ENCODE measurements around the gene TMEM182.

- TF ChIP-seq CTCF (IDR thresholded peaks at IDR 0.05; ENCODE audit: low read depth, low read length) (no peak), MAX (IDR thresholded peaks at IDR 0.05; ENCODE audit: low read depth, low read length) (peak; percentile 63; the same call in 1 of the 2 replicates), POLR2A (IDR thresholded peaks at IDR 0.05; ENCODE audit: extremely low read depth, insufficient read length) (no peak), MYC (IDR thresholded peaks at IDR 0.05; ENCODE audit: low read depth, low read length) (peak; percentile 40; the same call in 1 of the 2 replicates)
These were observed 30.9 kb downstream of the TMEM182 start for GRCh38 chr2:102792568-102793208.

Measured in NB4 (cell line).